Measurements from ENCODE around the gene DIMT1.

DIMT1 gene

GRCh38 chr5:62385816-62386400 is 17.8 kb downstream of the DIMT1 start:
- Histone ChIP-seq H3K4me3 (ENCODE audit: insufficient read length, low read depth) (no peak overlapping the region), H3K9me3 (ENCODE audit: insufficient read depth, low read length) (no peaks in the 10 kb centered on the region), H3K27me3 (ENCODE audit: insufficient read depth, insufficient read length) (no peaks in the 10 kb centered on the region), H3K4me1 (ENCODE audit: insufficient read depth, insufficient read length) (no peaks in the 10 kb centered on the region), H3K36me3 (ENCODE audit: insufficient read depth, insufficient read length, low read length) (peaks cover 69% of the 10 kb centered on the region), H3K9ac (ENCODE audit: insufficient read length, low read depth) (no peak overlapping the region)
- no peak for DNase-seq (ENCODE audit: low read depth, low spot score)
- no peak for TF ChIP-seq SUZ12 (IDR thresholded peaks at IDR 0.05; ENCODE audit: extremely low read depth, insufficient read depth, insufficient read length)

GRCh38 chr5:62385131-62385530 is 18.6 kb downstream of the DIMT1 start:
- H3K9ac ChIP-seq (ENCODE audit: insufficient read length, low read depth): no peak overlapping the region
- TF ChIP-seq ZNF274 (IDR thresholded peaks at IDR 0.05; ENCODE audit: low read depth, low read length) (no peak), SUZ12 (IDR thresholded peaks at IDR 0.05; ENCODE audit: extremely low read depth, insufficient read depth, insufficient read length) (no peak), YY1 (IDR thresholded peaks at IDR 0.05; ENCODE audit: insufficient read depth, insufficient read length) (no peak)
- H3K36me3 ChIP-seq (ENCODE audit: insufficient read depth, insufficient read length, low read length): peaks cover 71% of the 10 kb centered on the region
- H3K27me3 ChIP-seq (ENCODE audit: insufficient read depth, insufficient read length): no peaks in the 10 kb centered on the region
- H3K9me3 ChIP-seq (ENCODE audit: insufficient read depth, low read length): no peaks in the 10 kb centered on the region
- H3K4me3 ChIP-seq (ENCODE audit: insufficient read length, low read depth): no peak overlapping the region
- no peak for DNase-seq (ENCODE audit: low read depth, low spot score)
- no peaks in the 10 kb centered on the region for H3K4me1 ChIP-seq (ENCODE audit: insufficient read depth, insufficient read length)

- H3K4me3 ChIP-seq (ENCODE audit: insufficient read length, low read depth): no peak overlapping the region
- no peaks in the 10 kb centered on the region for H3K9me3 ChIP-seq (ENCODE audit: insufficient read depth, low read length)
- no peaks in the 10 kb centered on the region for H3K4me1 ChIP-seq (ENCODE audit: insufficient read depth, insufficient read length)
- no peak for DNase-seq (ENCODE audit: low read depth, low spot score)
- peaks cover 67% of the 10 kb centered on the region for H3K36me3 ChIP-seq (ENCODE audit: insufficient read depth, insufficient read length, low read length)
- no peaks in the 10 kb centered on the region for H3K27me3 ChIP-seq (ENCODE audit: insufficient read depth, insufficient read length)
- TF ChIP-seq SUZ12 (IDR thresholded peaks at IDR 0.05; ENCODE audit: extremely low read depth, insufficient read depth, insufficient read length) (no peak), ZNF274 (IDR thresholded peaks at IDR 0.05; ENCODE audit: low read depth, low read length) (no peak), YY1 (IDR thresholded peaks at IDR 0.05; ENCODE audit: insufficient read depth, insufficient read length) (no peak)
- H3K9ac ChIP-seq (ENCODE audit: insufficient read length, low read depth): no peak overlapping the region
Observed at GRCh38 chr5:62376064-62376463, 27.6 kb downstream of the DIMT1 start.

GRCh38 chr5:62375627-62376026 is 28.1 kb downstream of the DIMT1 start:
- H3K4me3 ChIP-seq (ENCODE audit: insufficient read length, low read depth): no peak overlapping the region
- no peaks in the 10 kb centered on the region for H3K4me1 ChIP-seq (ENCODE audit: insufficient read depth, insufficient read length)
- no peak for TF ChIP-seq YY1 (IDR thresholded peaks at IDR 0.05; ENCODE audit: insufficient read depth, insufficient read length)
- TF ChIP-seq ZNF274 (IDR thresholded peaks at IDR 0.05; ENCODE audit: low read depth, low read length): no peak
- TF ChIP-seq SUZ12 (IDR thresholded peaks at IDR 0.05; ENCODE audit: extremely low read depth, insufficient read depth, insufficient read length): no peak
- H3K36me3 ChIP-seq (ENCODE audit: insufficient read depth, insufficient read length, low read length): peaks cover 64% of the 10 kb centered on the region
- DNase-seq (ENCODE audit: low read depth, low spot score): no peak
- H3K9me3 ChIP-seq (ENCODE audit: insufficient read depth, low read length): no peaks in the 10 kb centered on the region
- H3K27me3 ChIP-seq (ENCODE audit: insufficient read depth, insufficient read length): no peaks in the 10 kb centered on the region
- H3K9ac ChIP-seq (ENCODE audit: insufficient read length, low read depth): no peak overlapping the region

- Histone ChIP-seq H3K4me3 (ENCODE audit: insufficient read length, low read depth) (no peak overlapping the region), H3K9ac (ENCODE audit: insufficient read length, low read depth) (no peak overlapping the region), H3K4me1 (ENCODE audit: insufficient read depth, insufficient read length) (no peaks in the 10 kb centered on the region), H3K27me3 (ENCODE audit: insufficient read depth, insufficient read length) (no peaks in the 10 kb centered on the region), H3K36me3 (ENCODE audit: insufficient read depth, insufficient read length, low read length) (peaks cover 53% of the 10 kb centered on the region), H3K9me3 (ENCODE audit: insufficient read depth, low read length) (no peaks in the 10 kb centered on the region)
- DNase-seq (ENCODE audit: low read depth, low spot score): no peak
- TF ChIP-seq ZNF274 (IDR thresholded peaks at IDR 0.05; ENCODE audit: low read depth, low read length) (no peak), SUZ12 (IDR thresholded peaks at IDR 0.05; ENCODE audit: extremely low read depth, insufficient read depth, insufficient read length) (no peak), YY1 (IDR thresholded peaks at IDR 0.05; ENCODE audit: insufficient read depth, insufficient read length) (no peak)
Observed at GRCh38 chr5:62374090-62374489, 29.6 kb downstream of the DIMT1 start.

- no peaks in the 10 kb centered on the region for H3K9me3 ChIP-seq (ENCODE audit: insufficient read depth, low read length)
- TF ChIP-seq YY1 (IDR thresholded peaks at IDR 0.05; ENCODE audit: insufficient read depth, insufficient read length) (no peak), ZNF274 (IDR thresholded peaks at IDR 0.05; ENCODE audit: low read depth, low read length) (no peak), SUZ12 (IDR thresholded peaks at IDR 0.05; ENCODE audit: extremely low read depth, insufficient read depth, insufficient read length) (no peak)
- H3K36me3 ChIP-seq (ENCODE audit: insufficient read depth, insufficient read length, low read length): peaks cover 50% of the 10 kb centered on the region
- no peak for DNase-seq (ENCODE audit: low read depth, low spot score)
- H3K4me1 ChIP-seq (ENCODE audit: insufficient read depth, insufficient read length): no peaks in the 10 kb centered on the region
- H3K27me3 ChIP-seq (ENCODE audit: insufficient read depth, insufficient read length): no peaks in the 10 kb centered on the region
- H3K4me3 ChIP-seq (ENCODE audit: insufficient read length, low read depth): no peak overlapping the region
- H3K9ac ChIP-seq (ENCODE audit: insufficient read length, low read depth): no peak overlapping the region
Observed at GRCh38 chr5:62373382-62373781, 30.3 kb downstream of the DIMT1 start.

- Histone ChIP-seq H3K9me3 (ENCODE audit: insufficient read depth, low read length) (no peaks in the 10 kb centered on the region), H3K4me3 (ENCODE audit: insufficient read length, low read depth) (no peak overlapping the region), H3K27me3 (ENCODE audit: insufficient read depth, insufficient read length) (no peaks in the 10 kb centered on the region), H3K9ac (ENCODE audit: insufficient read length, low read depth) (no peak overlapping the region), H3K4me1 (ENCODE audit: insufficient read depth, insufficient read length) (no peaks in the 10 kb centered on the region), H3K36me3 (ENCODE audit: insufficient read depth, insufficient read length, low read length) (peaks cover 42% of the 10 kb centered on the region)
- no peak for TF ChIP-seq ZNF274 (IDR thresholded peaks at IDR 0.05; ENCODE audit: low read depth, low read length)
- no peak for TF ChIP-seq SUZ12 (IDR thresholded peaks at IDR 0.05; ENCODE audit: extremely low read depth, insufficient read depth, insufficient read length)
- DNase-seq (ENCODE audit: low read depth, low spot score): no peak
Observed at GRCh38 chr5:62372600-62372999, 31.1 kb downstream of the DIMT1 start.
